GM18502 (cell line): Measurements from ENCODE around the gene MX2.

Source experiments
- ATAC-seq: cut with Tn5 transposase; IDR thresholded peaks from one replicate; pipeline ENCODE4 v1.9.1; 2021; ENCODE audit warnings: mild to moderate bottlenecking; ENCODE audit not compliant: unreplicated experiment, poor library complexity

Gene MX2

GRCh38 chr21:41458559-41458958, 96.7 kb downstream of the MX2 start:
- no peak for ATAC-seq
